ENCODE results near the gene MINK1.

DNA sequence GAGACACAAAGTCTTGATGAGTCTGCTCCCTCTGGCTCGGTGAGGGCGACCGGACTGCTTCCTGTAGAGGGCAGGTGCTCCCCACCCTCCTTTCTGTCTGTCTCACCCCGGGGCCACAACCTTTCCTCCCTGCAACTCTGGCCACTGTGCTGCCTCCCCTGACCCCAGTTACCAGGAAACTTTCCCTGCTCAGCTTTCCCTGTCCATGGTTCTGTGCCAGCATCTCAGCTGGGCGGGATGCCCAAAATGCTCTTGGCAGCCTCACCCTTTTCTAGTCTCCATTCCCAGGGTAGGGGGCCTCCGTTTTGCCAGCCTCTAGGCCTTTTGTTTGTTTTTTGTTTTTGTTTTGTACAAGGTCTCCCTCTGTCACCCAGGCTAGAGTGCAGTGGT is 24.8 kb upstream of the MINK1 start:
- TF ChIP-seq FOXM1 (IDR thresholded peaks at IDR 0.05; ENCODE audit: borderline replicate concordance) (no peak), ZNF384 (IDR thresholded peaks at IDR 0.05) (no peak), BHLHE40 (IDR thresholded peaks at IDR 0.05; ENCODE audit: borderline replicate concordance) (no peak), SP1 (IDR thresholded peaks at IDR 0.05) (no peak), HDGF (IDR thresholded peaks at IDR 0.05; ENCODE audit: borderline replicate concordance) (no peak), ARNT (IDR thresholded peaks at IDR 0.05) (no peak), LEF1 (IDR thresholded peaks at IDR 0.05; ENCODE audit: borderline replicate concordance) (no peak), FOXK2 (IDR thresholded peaks at IDR 0.05) (no peak), ELF4 (IDR thresholded peaks at IDR 0.05) (no peak)
